Spleen (tissue), 11 donors: ENCODE data around the gene VSIG10L2. TPM values are rescaled to one million over a fixed set of nuclear protein-coding genes. Genes with fewer than 3 reads are reported as not detected.

Experiments used
- DNase-seq: peaks from one replicate; pipeline ENCODE4 v3.0.0-alpha.2; 2020
- H3K27ac ChIP-seq, 8 donors: fragments of 200-600 bp; sonication (generic) in 7 of 8; 1 replicate in 4 of 8; 2 replicates in 4 of 8; pipeline versions ENCODE4 v1.5.0 to v1.8.0; 2016 to 2021; ENCODE audit warnings: inconsistent platforms in 4 of 8, mild to moderate bottlenecking in 4 of 8, moderate library complexity in 1 of 8
- H3K27me3 ChIP-seq, 7 donors: fragments of 200-600 bp; sonication (generic) in 6 of 7; replicated peaks in 1 of 7; 1 replicate in 4 of 7; 2 replicates in 3 of 7; pipeline versions ENCODE4 v1.5.0 to v1.8.0; 2016 to 2021; ENCODE audit warnings: inconsistent platforms in 3 of 7, mild to moderate bottlenecking in 1 of 7
- H3K36me3 ChIP-seq, 6 donors: fragments of 200-600 bp; sonication (generic) in 5 of 6; 1 replicate in 4 of 6; 2 replicates in 2 of 6; pipeline versions ENCODE4 v1.5.0 to v1.8.0; 2016 to 2021; ENCODE audit warnings: inconsistent platforms in 2 of 6
- H3K4me1 ChIP-seq, 6 donors: fragments of 200-600 bp; sonication (generic) in 5 of 6; 1 replicate in 3 of 6; 2 replicates in 3 of 6; pipeline versions ENCODE4 v1.5.0 to v1.8.0; 2016 to 2021; ENCODE audit warnings: inconsistent platforms in 3 of 6
- H3K4me3 ChIP-seq, 8 donors: fragments of 200-600 bp; sonication (generic) in 7 of 8; 1 replicate in 4 of 8; 2 replicates in 4 of 8; pipeline versions ENCODE4 v1.5.0 to v1.8.0; 2016 to 2021; ENCODE audit warnings: inconsistent platforms in 4 of 8, mild to moderate bottlenecking in 4 of 8, moderate library complexity in 2 of 8
- H3K9me3 ChIP-seq, 8 donors: fragments of 200-600 bp; sonication (generic) in 7 of 8; 1 replicate in 4 of 8; 2 replicates in 4 of 8; pipeline versions ENCODE4 v1.5.0 to v1.8.0; 2016 to 2021; ENCODE audit warnings: inconsistent platforms in 4 of 8
- POLR2A ChIP-seq, 3 donors: fragments of 450-650 bp; IDR thresholded peaks; one replicate each; pipeline ENCODE4 v1.5.1; 2017; ENCODE audit warnings: antibody characterized with exemption in 3 of 3, mild to moderate bottlenecking in 1 of 3
- POLR2AphosphoS5 ChIP-seq, 3 donors: sonication (generic); formaldehyde crosslinking; IDR thresholded peaks; one replicate each; pipeline ENCODE4 v1.5.1; 2017; ENCODE audit warnings: antibody characterized with exemption in 3 of 3
- WGBS, 5 donors: extraction: QIAGEN DNeasy Blood & Tissue Kit in 3 of 5; methylation state at CpG; one replicate each; pipeline versions ENCODE4 v1.1.5 to v1.1.7; 2013 to 2018; 5-methylcytosine and 5-hydroxymethylcytosine counted together
- intact Hi-C: fragments of 100-400 bp; cut with DNase I; formaldehyde crosslinking; loops from one replicate; pipeline ENCODE4 v1.15.0; 2023; ENCODE audit warnings: low total_unique reads
- polyA plus RNA-seq, 3 donors: library from polyadenylated mRNA; stranded (reverse); fragments of 200-250 nt; gene quantifications; one replicate each; pipeline ENCODE4 v1.2.1, GENCODE V29; 2013
- total RNA-seq, 7 donors: library from RNA; depleted of rRNA in 3 of 7; stranded (reverse); fragments of >200 nt in 3 of 7; fragmentation: NEBNext Ultra II Directional in 4 of 7; extraction: Animal tissue kit (Norgen Biotek cat#: 25700) in 4 of 7; gene quantifications; one replicate each; pipeline versions ENCODE4 v1.1.0 to v1.2.1, GENCODE V29; 2016 to 2021
- TF ChIP-seq, protein P1 (sequence below), 11 experiments: fragments of 200-600 bp in 7 of 11; fragments of 450-650 bp in 4 of 11; sonication (generic) in 4 of 11; IDR thresholded peaks in 8 of 11; conservative IDR thresholded peaks in 3 of 11; 1 replicate in 7 of 11; 2 replicates in 4 of 11; pipeline versions ENCODE4 v1.4.0 to v1.8.0; 2016 to 2021; ENCODE audit warnings: antibody characterized with exemption in 11 of 11, inconsistent platforms in 4 of 11, mild to moderate bottlenecking in 1 of 11
- donor health status: healthy with polysubstance abuse.
- donor health status: DM: no; HTN: no; CAD: no; lungs with moderate emphysema.
- donor health status: DM: no; HTN: no; CAD: no.
- donor health status: Bipolar disorder and iron deficiency.
- donor health status: healthy.
- donor health status: DM: no; HTN: no; CAD: no.
- donor health status: DM: yes; HTN: yes; CAD: no.

VSIG10L2 gene
- total and polyA plus RNA-seq, 10 donors, result 1.2 to 7.1 (median 3.1) TPM; not detected in 1

DNA sequence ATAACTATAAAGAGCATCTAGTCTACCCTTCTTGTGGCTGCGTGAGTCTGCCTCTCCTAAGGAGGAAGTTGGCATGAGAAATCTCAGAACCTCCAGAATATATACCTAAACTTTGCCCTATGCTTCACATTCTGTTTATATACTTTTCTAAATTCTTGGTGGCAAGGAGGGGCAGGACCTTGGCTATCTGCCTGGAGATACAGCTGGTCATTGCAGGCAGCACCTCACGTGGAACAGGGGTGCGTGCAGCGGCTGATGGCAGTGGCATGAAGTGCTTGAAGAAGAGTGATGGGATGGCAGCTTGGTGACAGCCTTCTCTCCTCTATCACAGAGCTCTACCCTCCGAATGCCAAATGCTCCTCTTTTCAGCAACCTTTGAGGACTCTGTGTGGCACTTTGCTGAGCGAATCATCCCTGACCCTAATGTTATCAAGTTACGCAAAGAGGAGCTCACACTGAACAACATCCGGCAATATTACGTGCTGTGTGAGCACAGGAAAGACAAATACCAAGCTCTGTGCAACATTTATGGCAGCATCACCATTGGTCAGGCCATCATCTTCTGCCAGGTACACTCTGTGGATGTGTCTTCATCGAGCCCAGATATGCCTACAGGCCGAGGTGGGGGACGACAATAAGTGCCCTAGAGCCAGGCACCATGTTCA, 29.0 kb upstream of the VSIG10L2 start:
- TF ChIP-seq POLR2A (IDR thresholded peaks at IDR 0.05) (no peak), POLR2AphosphoS5 (IDR thresholded peaks at IDR 0.05) (no peak)
- TF ChIP-seq, protein P1, sequence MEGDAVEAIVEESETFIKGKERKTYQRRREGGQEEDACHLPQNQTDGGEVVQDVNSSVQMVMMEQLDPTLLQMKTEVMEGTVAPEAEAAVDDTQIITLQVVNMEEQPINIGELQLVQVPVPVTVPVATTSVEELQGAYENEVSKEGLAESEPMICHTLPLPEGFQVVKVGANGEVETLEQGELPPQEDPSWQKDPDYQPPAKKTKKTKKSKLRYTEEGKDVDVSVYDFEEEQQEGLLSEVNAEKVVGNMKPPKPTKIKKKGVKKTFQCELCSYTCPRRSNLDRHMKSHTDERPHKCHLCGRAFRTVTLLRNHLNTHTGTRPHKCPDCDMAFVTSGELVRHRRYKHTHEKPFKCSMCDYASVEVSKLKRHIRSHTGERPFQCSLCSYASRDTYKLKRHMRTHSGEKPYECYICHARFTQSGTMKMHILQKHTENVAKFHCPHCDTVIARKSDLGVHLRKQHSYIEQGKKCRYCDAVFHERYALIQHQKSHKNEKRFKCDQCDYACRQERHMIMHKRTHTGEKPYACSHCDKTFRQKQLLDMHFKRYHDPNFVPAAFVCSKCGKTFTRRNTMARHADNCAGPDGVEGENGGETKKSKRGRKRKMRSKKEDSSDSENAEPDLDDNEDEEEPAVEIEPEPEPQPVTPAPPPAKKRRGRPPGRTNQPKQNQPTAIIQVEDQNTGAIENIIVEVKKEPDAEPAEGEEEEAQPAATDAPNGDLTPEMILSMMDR (IDR thresholded peaks at IDR 0.05 in 8 of 11, conservative IDR thresholded peaks at IDR 0.05 in 3 of 11), result no peak
- Histone ChIP-seq H3K27ac (no peak overlapping the region), H3K36me3 (no peaks in the 10 kb centered on the region), H3K27me3 (peaks cover 0 to 49% (median 0%) of the 10 kb centered on the region in 7 donors), H3K4me1 (no peaks in the 10 kb centered on the region), H3K4me3 (no peak overlapping the region), H3K9me3 (no peaks in the 10 kb centered on the region)
- no peak for DNase-seq
- WGBS, 5 donors, result 74 to 88% (median 84%) methylated on average over 12 of the region's 12 CpGs
- intact Hi-C loops, result no loop called here

DNA sequence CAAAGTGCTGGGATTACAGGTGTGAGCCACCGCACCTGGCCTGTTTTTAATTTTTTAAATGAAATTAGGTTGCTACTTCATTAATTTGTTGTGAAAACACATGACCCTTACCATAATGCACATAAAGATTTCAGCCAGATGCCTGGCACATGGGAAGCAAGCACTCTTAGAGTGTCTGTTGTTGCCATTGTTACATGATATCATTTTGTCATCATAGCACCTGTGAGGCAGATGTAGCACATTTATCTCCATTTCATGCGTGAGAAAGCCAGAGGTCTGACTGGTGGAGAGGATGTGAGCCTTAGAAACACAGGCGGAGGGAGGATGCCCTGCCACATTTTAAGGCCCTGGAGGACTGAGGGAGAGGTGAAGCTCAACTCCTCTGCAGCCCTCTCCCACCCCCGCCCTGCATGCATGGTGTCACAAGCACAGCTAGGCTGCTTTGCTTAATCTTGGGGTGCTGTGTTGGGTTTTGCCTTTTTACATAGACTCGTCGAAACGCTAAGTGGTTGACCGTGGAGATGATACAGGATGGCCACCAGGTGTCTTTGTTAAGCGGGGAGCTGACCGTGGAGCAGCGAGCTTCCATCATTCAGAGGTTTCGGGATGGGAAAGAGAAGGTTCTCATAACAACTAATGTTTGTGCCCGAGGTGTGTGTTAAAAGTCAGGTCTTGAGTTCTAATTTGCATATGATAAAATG, 27.6 kb upstream of the VSIG10L2 start:
- H3K27ac ChIP-seq, result no peak overlapping the region
- peaks cover 0 to 49% (median 0%) of the 10 kb centered on the region in 7 donors for H3K27me3 ChIP-seq
- no peak overlapping the region for H3K4me3 ChIP-seq
- TF ChIP-seq POLR2AphosphoS5 (IDR thresholded peaks at IDR 0.05) (no peak), POLR2A (IDR thresholded peaks at IDR 0.05) (no peak)
- TF ChIP-seq, protein P1 (IDR thresholded peaks at IDR 0.05 in 8 of 11, conservative IDR thresholded peaks at IDR 0.05 in 3 of 11), result no peak
- 83 to 90% (median 86%) methylated on average over 13 of the region's 13 CpGs for WGBS, 5 donors
- peaks cover 0 to 4% (median 0%) of the 10 kb centered on the region in 6 donors for H3K4me1 ChIP-seq
- no peaks in the 10 kb centered on the region for H3K36me3 ChIP-seq
- H3K9me3 ChIP-seq, result no peaks in the 10 kb centered on the region
- intact Hi-C loops, result no loop called here
- DNase-seq, result no peak

DNA sequence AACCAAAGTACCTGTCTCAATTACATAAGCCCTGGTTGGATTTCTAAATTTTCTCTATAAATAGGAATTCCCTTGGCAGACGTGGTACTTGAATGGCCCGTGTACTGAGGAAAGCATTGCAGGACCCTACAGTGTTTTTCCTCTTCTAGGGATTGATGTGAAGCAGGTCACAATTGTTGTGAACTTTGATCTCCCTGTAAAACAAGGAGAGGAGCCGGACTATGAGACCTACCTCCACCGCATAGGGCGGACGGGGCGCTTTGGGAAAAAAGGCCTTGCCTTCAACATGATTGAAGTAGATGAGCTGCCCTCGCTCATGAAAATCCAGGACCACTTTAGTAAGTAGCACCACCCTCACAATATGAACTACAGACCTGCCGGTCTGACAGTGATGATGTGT, 24.8 kb upstream of the VSIG10L2 start:
- Histone ChIP-seq H3K4me3 (no peak overlapping the region), H3K27me3 (peaks cover 0 to 56% (median 0%) of the 10 kb centered on the region in 7 donors), H3K9me3 (no peaks in the 10 kb centered on the region), H3K4me1 (peaks cover 0 to 4% (median 0%) of the 10 kb centered on the region in 6 donors), H3K27ac (no peak overlapping the region), H3K36me3 (no peaks in the 10 kb centered on the region)
- TF ChIP-seq POLR2A (IDR thresholded peaks at IDR 0.05), result no peak
- no peak for TF ChIP-seq POLR2AphosphoS5 (IDR thresholded peaks at IDR 0.05)
- TF ChIP-seq, protein P1 (IDR thresholded peaks at IDR 0.05 in 8 of 11, conservative IDR thresholded peaks at IDR 0.05 in 3 of 11), result no peak
- no peak for DNase-seq
- WGBS, 5 donors, result 81 to 92% (median 85%) methylated on average over 9 of the region's 9 CpGs
- intact Hi-C loops, result no loop called here

DNA sequence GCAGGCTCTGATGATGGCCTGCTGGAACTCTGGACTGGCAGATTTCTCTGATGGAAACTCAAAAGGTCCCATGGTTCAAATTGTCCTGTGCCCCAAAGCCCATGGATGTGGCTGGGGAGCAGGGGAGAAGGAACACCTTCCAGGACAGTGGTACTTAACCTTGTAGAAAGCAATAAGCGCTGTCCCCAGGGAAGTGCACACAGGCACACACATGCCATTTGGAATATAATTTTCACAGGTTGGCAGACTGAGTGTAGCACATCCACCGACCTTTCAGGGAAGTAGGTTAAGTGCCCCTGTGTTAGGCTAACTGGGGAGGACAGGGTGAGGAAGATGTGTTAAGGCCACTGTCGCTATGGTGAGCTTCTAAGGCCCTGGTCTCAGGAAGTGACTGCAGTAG, 23.7 kb upstream of the VSIG10L2 start:
- H3K27ac ChIP-seq, result no peak overlapping the region
- 77 to 88% (median 78%) methylated on average over 3 of the region's 3 CpGs for WGBS, 5 donors
- H3K4me1 ChIP-seq, result peaks cover 0 to 4% (median 0%) of the 10 kb centered on the region in 6 donors

More for the DNA sequence above, 23.7 kb upstream of the VSIG10L2 start:
- DNase-seq, result no peak
- intact Hi-C loops, result loop anchor here (2.0 kb wide), 1 partner anchor 271 kb away; no protein-coding TSS in a partner anchor
- H3K27me3 ChIP-seq, result peaks cover 0 to 56% (median 0%) of the 10 kb centered on the region in 7 donors
- no peaks in the 10 kb centered on the region for H3K9me3 ChIP-seq
- H3K36me3 ChIP-seq, result no peaks in the 10 kb centered on the region
- no peak overlapping the region for H3K4me3 ChIP-seq
- TF ChIP-seq POLR2A (IDR thresholded peaks at IDR 0.05) (no peak), POLR2AphosphoS5 (IDR thresholded peaks at IDR 0.05) (no peak)
- TF ChIP-seq, protein P1 (IDR thresholded peaks at IDR 0.05 in 8 of 11, conservative IDR thresholded peaks at IDR 0.05 in 3 of 11), result no peak
